Choroid plexus epithelial cell (primary cell): ENCODE data around the gene ZNF695.
A peak's percentile ranks its signal among the peaks of the same experiment; 100 is the strongest.

ENCODE experiments used
- DNase-seq: peaks from one replicate; pipeline ENCODE4 v3.0.0-alpha.2; 2010; ENCODE audit warnings: low read depth
- H3K4me3 ChIP-seq: 2 replicates; pipeline ENCODE4 v1.5.1; 2011; ENCODE audit warnings: low read depth, mild to moderate bottlenecking, control low read depth, low read length, moderate library complexity
- TF ChIP-seq, protein P1 (sequence below): conservative IDR thresholded peaks from 2 replicates; pipeline ENCODE4 v1.5.1; 2011; ENCODE audit warnings: low read depth, mild to moderate bottlenecking, control low read depth, inconsistent platforms, low read length, moderate library complexity

ZNF695 gene

DNA sequence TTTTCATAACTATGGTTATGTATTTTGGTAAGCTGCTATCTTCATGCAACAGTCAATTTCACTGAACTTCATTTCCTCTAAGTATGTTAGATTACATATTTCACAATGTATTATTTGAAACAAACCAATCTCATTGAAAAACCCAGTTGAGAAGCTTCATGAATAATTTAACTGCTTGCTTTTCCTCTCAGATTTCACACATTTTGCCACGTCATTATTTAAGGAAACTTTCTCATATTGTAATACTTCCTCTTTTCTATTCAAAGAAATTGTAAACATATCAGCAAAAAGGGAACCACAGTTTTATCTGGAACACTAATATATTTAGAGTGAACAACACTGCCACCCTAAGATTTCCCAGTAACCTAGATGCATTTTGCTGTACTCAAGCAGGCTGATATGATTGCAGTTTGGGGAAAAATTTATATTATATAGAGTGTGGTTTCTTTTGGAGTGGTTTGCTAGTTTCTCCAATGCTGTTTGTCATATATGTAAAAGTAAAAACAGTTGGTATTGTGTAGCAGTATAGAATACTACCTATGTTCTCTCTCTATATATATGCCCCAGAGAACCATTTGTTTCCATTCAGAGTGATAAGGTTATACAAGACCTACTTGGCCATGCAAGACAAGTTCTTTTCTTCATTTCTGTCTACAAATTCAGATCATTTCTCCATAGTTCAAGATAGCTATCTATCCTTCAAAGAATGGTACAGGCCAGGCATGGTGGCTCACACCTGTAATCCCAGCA is 47.7 kb downstream of the ZNF695 start:
- TF ChIP-seq, protein P1, sequence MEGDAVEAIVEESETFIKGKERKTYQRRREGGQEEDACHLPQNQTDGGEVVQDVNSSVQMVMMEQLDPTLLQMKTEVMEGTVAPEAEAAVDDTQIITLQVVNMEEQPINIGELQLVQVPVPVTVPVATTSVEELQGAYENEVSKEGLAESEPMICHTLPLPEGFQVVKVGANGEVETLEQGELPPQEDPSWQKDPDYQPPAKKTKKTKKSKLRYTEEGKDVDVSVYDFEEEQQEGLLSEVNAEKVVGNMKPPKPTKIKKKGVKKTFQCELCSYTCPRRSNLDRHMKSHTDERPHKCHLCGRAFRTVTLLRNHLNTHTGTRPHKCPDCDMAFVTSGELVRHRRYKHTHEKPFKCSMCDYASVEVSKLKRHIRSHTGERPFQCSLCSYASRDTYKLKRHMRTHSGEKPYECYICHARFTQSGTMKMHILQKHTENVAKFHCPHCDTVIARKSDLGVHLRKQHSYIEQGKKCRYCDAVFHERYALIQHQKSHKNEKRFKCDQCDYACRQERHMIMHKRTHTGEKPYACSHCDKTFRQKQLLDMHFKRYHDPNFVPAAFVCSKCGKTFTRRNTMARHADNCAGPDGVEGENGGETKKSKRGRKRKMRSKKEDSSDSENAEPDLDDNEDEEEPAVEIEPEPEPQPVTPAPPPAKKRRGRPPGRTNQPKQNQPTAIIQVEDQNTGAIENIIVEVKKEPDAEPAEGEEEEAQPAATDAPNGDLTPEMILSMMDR, result peak; percentile 28
- no peak overlapping the region for H3K4me3 ChIP-seq
- DNase-seq, result peak; percentile 56

DNA sequence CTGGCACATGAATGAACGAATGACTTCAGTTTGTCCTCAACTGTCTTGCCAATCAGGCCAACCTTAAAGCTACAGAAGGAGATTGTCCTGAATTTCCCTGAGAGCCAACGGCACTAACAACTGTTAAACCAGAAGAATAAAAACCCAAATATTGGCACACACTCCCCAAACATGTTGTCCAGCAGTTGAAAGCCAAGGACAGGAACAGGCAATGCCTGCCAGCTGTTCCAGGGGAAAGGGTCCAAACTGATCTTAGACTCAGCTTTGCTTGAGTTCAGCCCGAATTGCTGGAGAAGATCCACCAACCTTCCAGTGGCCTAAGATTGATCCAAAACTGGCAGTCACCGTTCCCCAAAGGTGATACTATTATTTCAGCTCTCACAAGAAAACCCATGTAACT is 53.7 kb downstream of the ZNF695 start:
- DNase-seq, result no peak
- H3K4me3 ChIP-seq, result no peak overlapping the region
- TF ChIP-seq, protein P1, result no peak

DNA sequence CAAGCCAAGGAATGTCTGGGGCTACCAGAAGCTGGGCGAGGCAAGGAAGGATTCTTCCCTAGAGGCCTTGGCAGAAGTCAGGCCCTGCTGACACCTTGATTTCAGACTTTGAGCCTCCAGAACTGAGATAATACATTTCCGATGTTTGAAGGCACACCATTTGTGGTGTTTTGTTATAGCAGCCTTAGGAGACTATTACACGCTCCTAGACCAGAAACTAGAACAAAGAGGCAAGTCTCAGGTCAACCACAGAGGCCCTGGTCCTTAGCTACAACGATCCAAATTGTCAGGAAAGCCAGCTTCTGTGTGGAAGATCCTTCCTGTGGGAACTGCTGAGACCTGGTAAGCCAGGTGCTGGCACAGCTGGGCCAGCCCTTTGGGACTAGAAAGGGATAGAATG is 56.4 kb downstream of the ZNF695 start:
- TF ChIP-seq, protein P1, result no peak
- no peak for DNase-seq
- no peak overlapping the region for H3K4me3 ChIP-seq

DNA sequence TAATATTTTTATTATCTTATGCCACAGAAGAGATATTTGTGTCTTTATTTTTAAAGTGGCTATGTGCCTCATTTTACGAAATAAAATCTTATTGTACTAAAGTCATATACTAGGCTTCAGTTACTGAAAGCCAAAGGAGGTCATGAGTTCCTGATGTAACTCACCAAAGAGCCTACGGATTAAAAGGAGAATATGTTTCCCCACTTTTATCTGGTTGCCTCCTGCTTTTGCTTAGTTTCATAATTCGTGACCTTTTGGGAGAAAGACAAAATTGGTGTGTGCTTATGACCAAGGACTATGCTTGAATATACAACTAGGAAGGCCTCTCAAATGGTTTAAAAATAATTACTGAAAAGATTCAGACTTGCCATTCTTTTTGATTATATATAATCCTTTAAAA is 57.9 kb downstream of the ZNF695 start:
- TF ChIP-seq, protein P1, result no peak
- no peak for DNase-seq
- no peak overlapping the region for H3K4me3 ChIP-seq

DNA sequence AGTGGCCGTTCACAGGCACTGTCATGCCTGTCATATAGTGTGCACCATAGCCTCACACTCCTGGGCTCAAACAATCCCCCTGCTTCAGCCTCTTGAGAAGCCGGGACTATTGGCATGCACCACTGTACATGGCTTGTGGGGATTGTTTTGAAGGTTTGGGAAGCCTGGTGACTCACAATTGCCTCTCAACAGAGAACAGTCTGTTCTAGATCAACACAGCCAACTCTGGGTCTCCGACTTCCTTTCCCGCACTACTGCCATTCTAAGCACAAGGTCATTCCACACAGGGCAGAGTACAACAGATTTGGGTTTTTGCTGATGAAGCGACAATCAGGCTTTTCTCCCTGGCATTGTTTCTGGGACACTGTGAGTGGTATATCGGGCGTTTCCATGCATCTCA is 60.6 kb downstream of the ZNF695 start:
- peak; percentile 96 for DNase-seq
- TF ChIP-seq, protein P1, result no peak
- H3K4me3 ChIP-seq, result no peak overlapping the region

DNA sequence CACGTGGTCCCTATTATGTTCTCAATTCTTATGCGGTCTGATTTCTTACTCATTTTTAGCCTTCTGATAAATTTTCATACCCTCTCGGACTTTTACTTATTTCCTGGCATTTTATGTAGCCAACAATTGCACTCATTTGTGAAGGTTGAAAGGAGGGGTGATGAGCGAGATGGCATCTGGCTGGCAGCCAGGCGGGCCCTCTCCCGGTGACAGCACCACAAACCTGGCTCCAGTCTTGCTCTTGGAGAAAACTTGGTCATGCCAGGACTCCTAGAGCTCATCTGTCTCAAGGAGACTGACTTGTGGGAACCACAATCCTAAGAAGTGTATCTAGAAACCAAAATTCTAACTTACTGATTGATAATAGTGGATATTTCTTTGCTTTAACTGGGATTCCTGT is 61.5 kb downstream of the ZNF695 start:
- no peak for DNase-seq
- H3K4me3 ChIP-seq, result no peak overlapping the region
- TF ChIP-seq, protein P1, result no peak
